Trophoblast cell (in vitro differentiated cells and primary cell): Measurements from ENCODE around the gene CCDC85C.

Source experiments
- DNase-seq, 2 donors: peaks; one replicate each; pipeline ENCODE4 v3.0.0-alpha.2; 2016
- H2AFZ ChIP-seq: 2 replicates; pipeline ENCODE4 v1.6.1; 2013; ENCODE audit warnings: low read length, moderate library complexity, mild to moderate bottlenecking; ENCODE audit not compliant: insufficient read depth, poor library complexity
- H2AK5ac ChIP-seq: 2 replicates; pipeline ENCODE4 v1.6.1; 2013; ENCODE audit warnings: mild to moderate bottlenecking, low read length
- H2BK120ac ChIP-seq: 2 replicates; pipeline ENCODE4 v1.6.1; 2013; ENCODE audit warnings: low read length, mild to moderate bottlenecking, moderate library complexity; ENCODE audit not compliant: insufficient read depth, poor library complexity
- H2BK12ac ChIP-seq: 2 replicates; pipeline ENCODE4 v1.6.1; 2013; ENCODE audit warnings: mild to moderate bottlenecking, low read length, moderate library complexity
- H2BK5ac ChIP-seq: 2 replicates; pipeline ENCODE4 v1.6.1; 2013; ENCODE audit warnings: low read length, low read depth, moderate library complexity, mild to moderate bottlenecking; ENCODE audit not compliant: poor library complexity
- H3K14ac ChIP-seq: 2 replicates; pipeline ENCODE4 v1.6.1; 2013; ENCODE audit warnings: mild to moderate bottlenecking, low read length
- H3K18ac ChIP-seq: 2 replicates; pipeline ENCODE4 v1.6.1; 2013; ENCODE audit warnings: mild to moderate bottlenecking, low read length
- H3K23ac ChIP-seq: 2 replicates; pipeline ENCODE4 v1.6.1; 2013; ENCODE audit warnings: low read length
- H3K27ac ChIP-seq: 2 replicates; pipeline ENCODE4 v1.5.1; 2013; ENCODE audit warnings: low read depth, mild to moderate bottlenecking, inconsistent platforms, low read length, moderate library complexity
- H3K27me3 ChIP-seq: 2 replicates; pipeline ENCODE4 v1.6.1; 2013; ENCODE audit warnings: inconsistent platforms, mild to moderate bottlenecking, low read length, moderate library complexity; ENCODE audit not compliant: insufficient read depth
- H3K36me3 ChIP-seq, 2 experiments: 1 replicate in 1 of 2; 2 replicates in 1 of 2; pipeline ENCODE4 v1.6.1; 2013; ENCODE audit warnings: low read length in 2 of 2, mild to moderate bottlenecking in 2 of 2, moderate library complexity in 1 of 2; ENCODE audit not compliant: insufficient read depth in 2 of 2, control insufficient read depth in 1 of 2
- H3K4ac ChIP-seq: 2 replicates; pipeline ENCODE4 v1.6.1; 2013; ENCODE audit warnings: low read depth, mild to moderate bottlenecking, low read length, moderate library complexity
- H3K4me1 ChIP-seq, 2 experiments: 1 replicate in 1 of 2; 2 replicates in 1 of 2; pipeline ENCODE4 v1.6.1; 2013; ENCODE audit warnings: low read length in 2 of 2, mild to moderate bottlenecking in 2 of 2, moderate library complexity in 1 of 2; ENCODE audit not compliant: insufficient read depth in 2 of 2, control insufficient read depth in 1 of 2
- H3K4me2 ChIP-seq: 2 replicates; pipeline ENCODE4 v1.6.1; 2013; ENCODE audit warnings: inconsistent platforms, mild to moderate bottlenecking, low read length, moderate library complexity
- H3K4me3 ChIP-seq: 2 replicates; pipeline ENCODE4 v1.5.1; 2013; ENCODE audit warnings: mild to moderate bottlenecking, low read depth, low read length, inconsistent platforms
- H3K79me1 ChIP-seq: one replicate; pipeline ENCODE4 v1.6.1; 2013; ENCODE audit warnings: low read length
- H3K79me2 ChIP-seq: 2 replicates; pipeline ENCODE4 v1.6.1; 2013; ENCODE audit warnings: low read length, mild to moderate bottlenecking; ENCODE audit not compliant: control insufficient read depth, insufficient read depth, poor library complexity
- H3K9ac ChIP-seq: 2 replicates; pipeline ENCODE4 v1.6.1; 2013; ENCODE audit warnings: mild to moderate bottlenecking, low read length
- H3K9me3 ChIP-seq: 2 replicates; pipeline ENCODE4 v1.6.1; 2013; ENCODE audit warnings: low read depth, mild to moderate bottlenecking, control low read depth, inconsistent platforms, low read length; ENCODE audit not compliant: insufficient read depth
- H4K12ac ChIP-seq: 2 replicates; pipeline ENCODE4 v1.6.1; 2013; ENCODE audit warnings: low read depth, mild to moderate bottlenecking, low read length, moderate library complexity
- H4K8ac ChIP-seq: 2 replicates; pipeline ENCODE4 v1.6.1; 2013; ENCODE audit warnings: low read depth, mild to moderate bottlenecking, low read length, moderate library complexity
- H4K91ac ChIP-seq: one replicate; pipeline ENCODE4 v1.6.1; 2013; ENCODE audit warnings: low read depth, mild to moderate bottlenecking, low read length, moderate library complexity
- whole genome bisulfite sequencing: extraction: QIAGEN DNeasy Blood & Tissue Kit; methylation state at CpG from one replicate; pipeline ENCODE4 v1.1.7; 2013; ENCODE audit warnings: missing lambda C conversion rate; ENCODE audit not compliant: insufficient read length, insufficient coverage; ENCODE audit errors: extremely low coverage; 5-methylcytosine and 5-hydroxymethylcytosine counted together

Gene CCDC85C

GRCh38 chr14:99512571-99513182 lies 91.3 kb downstream of the CCDC85C start:
- no peak overlapping the region for H2BK12ac ChIP-seq

GRCh38 chr14:99512110-99512449 lies 91.9 kb downstream of the CCDC85C start:
- Histone ChIP-seq H4K91ac (no peak overlapping the region), H3K79me1 (no peaks in the 10 kb centered on the region), H3K79me2 (no peaks in the 10 kb centered on the region), H3K4me3 (no peak overlapping the region), H3K27me3 (no peaks in the 10 kb centered on the region), H2AFZ (no peak overlapping the region), H3K27ac (no peak overlapping the region), H4K8ac (no peak overlapping the region), H3K18ac (no peak overlapping the region), H3K4me2 (no peak overlapping the region), H2BK5ac (no peak overlapping the region), H3K9me3 (peaks cover 2% of the 10 kb centered on the region), H3K4me1 (no peaks in the 10 kb centered on the region), H2BK120ac (no peak overlapping the region), H2BK12ac (no peak overlapping the region), H2AK5ac (no peak overlapping the region), H3K23ac (no peak overlapping the region), H3K14ac (no peak overlapping the region), H3K36me3 (peaks cover 68 to 69% of the 10 kb centered on the region in 2 experiments), H3K4ac (no peak overlapping the region), H3K9ac (no peak overlapping the region), H4K12ac (no peak overlapping the region)
- WGBS = no CpG with 5 or more reads among the region's 10 CpGs
- no peak for DNase-seq

More at GRCh38 chr14:99512571-99513182, 91.3 kb downstream of the CCDC85C start:
- no peak overlapping the region for H2BK120ac ChIP-seq
- H3K4ac ChIP-seq = no peak overlapping the region
- H3K36me3 ChIP-seq = peaks cover 63% of the 10 kb centered on the region in 2 experiments
- H4K12ac ChIP-seq = no peak overlapping the region
- H3K79me1 ChIP-seq = no peaks in the 10 kb centered on the region
- H3K9me3 ChIP-seq = peaks cover 2% of the 10 kb centered on the region
- H3K18ac ChIP-seq = no peak overlapping the region
- H3K4me3 ChIP-seq = no peak overlapping the region
- H3K27ac ChIP-seq = no peak overlapping the region
- no peak overlapping the region for H2AK5ac ChIP-seq
- no peaks in the 10 kb centered on the region for H3K27me3 ChIP-seq
- no peak for DNase-seq
- H4K8ac ChIP-seq = no peak overlapping the region
- H3K4me1 ChIP-seq = no peaks in the 10 kb centered on the region
- no peak overlapping the region for H2BK5ac ChIP-seq
- H4K91ac ChIP-seq = no peak overlapping the region
- no peak overlapping the region for H3K9ac ChIP-seq
- no CpG with 5 or more reads among the region's 16 CpGs for WGBS
- H3K14ac ChIP-seq = no peak overlapping the region
- no peak overlapping the region for H3K4me2 ChIP-seq
- no peak overlapping the region for H2AFZ ChIP-seq
- no peaks in the 10 kb centered on the region for H3K79me2 ChIP-seq
- no peak overlapping the region for H3K23ac ChIP-seq

GRCh38 chr14:99511421-99512109 lies 92.4 kb downstream of the CCDC85C start:
- no CpG with 5 or more reads among the region's 12 CpGs for WGBS

GRCh38 chr14:99510556-99511139 lies 93.4 kb downstream of the CCDC85C start:
- Histone ChIP-seq H3K4me3 (no peak overlapping the region), H2AFZ (no peak overlapping the region), H3K14ac (no peak overlapping the region), H3K79me2 (no peaks in the 10 kb centered on the region), H3K27me3 (no peaks in the 10 kb centered on the region), H4K8ac (no peak overlapping the region), H3K9me3 (peaks cover 2% of the 10 kb centered on the region), H2BK5ac (no peak overlapping the region), H2BK120ac (no peak overlapping the region), H3K4me2 (no peak overlapping the region), H3K23ac (no peak overlapping the region), H4K12ac (no peak overlapping the region), H3K4ac (no peak overlapping the region), H4K91ac (no peak overlapping the region), H3K27ac (no peak overlapping the region), H2BK12ac (no peak overlapping the region), H2AK5ac (no peak overlapping the region), H3K79me1 (no peaks in the 10 kb centered on the region), H3K18ac (no peak overlapping the region), H3K9ac (no peak overlapping the region), H3K4me1 (no peaks in the 10 kb centered on the region), H3K36me3 (peaks cover 79 to 82% of the 10 kb centered on the region in 2 experiments)
- no peak for DNase-seq
- no CpG with 5 or more reads among the region's 15 CpGs for WGBS

More at GRCh38 chr14:99511421-99512109, 92.4 kb downstream of the CCDC85C start:
- Histone ChIP-seq H2BK12ac (no peak overlapping the region), H3K4me2 (no peak overlapping the region), H3K18ac (no peak overlapping the region), H3K4ac (no peak overlapping the region), H4K12ac (no peak overlapping the region), H3K79me2 (no peaks in the 10 kb centered on the region), H3K23ac (no peak overlapping the region), H2AFZ (no peak overlapping the region), H2BK5ac (no peak overlapping the region), H3K4me1 (no peaks in the 10 kb centered on the region), H2BK120ac (no peak overlapping the region), H3K14ac (no peak overlapping the region), H3K9ac (no peak overlapping the region), H3K27ac (no peak overlapping the region), H4K8ac (no peak overlapping the region), H2AK5ac (no peak overlapping the region), H3K79me1 (no peaks in the 10 kb centered on the region), H3K9me3 (peaks cover 2% of the 10 kb centered on the region), H3K27me3 (no peaks in the 10 kb centered on the region), H3K36me3 (peaks cover 72 to 73% of the 10 kb centered on the region in 2 experiments), H4K91ac (no peak overlapping the region), H3K4me3 (no peak overlapping the region)
- no peak for DNase-seq
